Measurements from ENCODE around the gene SORL1.
"Not testable (repeated sequence)": the region's sequence is repeated elsewhere in the genome, so short reads cannot be mapped to it uniquely, and the experiment has no call there.

Gene SORL1

DNA sequence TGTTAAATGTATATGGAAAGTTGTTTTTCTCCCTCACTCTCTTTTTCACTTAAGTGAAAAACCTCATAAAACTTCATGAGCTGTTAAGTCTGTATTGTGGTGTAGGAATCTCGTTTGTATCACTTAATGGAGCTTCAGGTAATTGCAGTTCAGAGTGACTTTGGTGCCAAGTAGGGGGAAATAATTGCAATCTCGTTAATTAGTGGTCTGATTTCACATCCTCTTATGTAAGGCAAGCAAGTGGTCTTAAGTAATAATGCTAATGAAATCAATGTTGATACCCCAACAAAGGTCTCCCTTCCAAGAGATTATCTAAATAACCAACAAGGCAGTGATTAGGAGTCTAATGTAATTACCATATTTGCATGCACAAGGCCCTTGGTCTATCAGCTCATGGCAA is 174.9 kb downstream of the SORL1 start:
- no peak for DNase-seq (ENCODE audit: low read depth)

DNA sequence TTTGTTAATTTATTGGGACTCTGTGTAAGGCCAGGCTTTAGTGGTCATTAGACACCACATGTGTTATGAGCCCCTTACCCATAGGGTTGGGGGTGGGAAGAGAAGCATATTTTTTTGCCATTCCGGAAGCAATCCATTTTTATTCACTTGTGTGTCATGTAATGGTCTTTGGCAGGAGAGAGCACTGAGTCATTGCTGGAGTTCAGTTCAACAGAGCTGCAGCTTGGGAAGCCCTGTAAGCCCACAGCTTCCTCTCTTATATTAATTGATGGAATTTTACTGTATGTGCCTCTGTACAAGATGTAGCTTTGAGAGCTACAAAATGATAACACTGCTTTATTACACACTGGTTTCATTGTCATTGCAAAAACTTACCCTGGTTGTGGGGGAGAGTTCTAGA is 177.9 kb downstream of the SORL1 start:
- no peak for DNase-seq (ENCODE audit: low read depth)

DNA sequence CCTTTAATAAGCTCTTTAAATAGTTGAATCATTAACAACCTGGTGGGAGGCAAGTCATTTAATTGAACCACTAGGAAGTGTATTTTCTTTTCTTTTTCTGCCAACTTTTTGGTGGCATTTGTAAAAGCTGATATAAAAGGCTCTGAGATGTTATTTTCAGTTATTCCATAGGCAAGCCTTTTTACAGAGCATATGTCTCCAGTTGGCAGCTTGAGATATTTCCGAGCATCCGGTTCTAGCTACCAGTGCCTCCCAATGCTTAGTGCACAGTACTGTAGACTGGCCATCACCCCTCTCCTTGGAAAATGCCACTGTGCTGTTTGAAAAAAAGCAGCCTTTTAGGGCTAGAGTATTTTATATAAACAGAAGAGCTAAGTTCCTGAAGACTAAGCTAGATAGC is 179.3 kb downstream of the SORL1 start:
- DNase-seq (ENCODE audit: low read depth): no peak

DNA sequence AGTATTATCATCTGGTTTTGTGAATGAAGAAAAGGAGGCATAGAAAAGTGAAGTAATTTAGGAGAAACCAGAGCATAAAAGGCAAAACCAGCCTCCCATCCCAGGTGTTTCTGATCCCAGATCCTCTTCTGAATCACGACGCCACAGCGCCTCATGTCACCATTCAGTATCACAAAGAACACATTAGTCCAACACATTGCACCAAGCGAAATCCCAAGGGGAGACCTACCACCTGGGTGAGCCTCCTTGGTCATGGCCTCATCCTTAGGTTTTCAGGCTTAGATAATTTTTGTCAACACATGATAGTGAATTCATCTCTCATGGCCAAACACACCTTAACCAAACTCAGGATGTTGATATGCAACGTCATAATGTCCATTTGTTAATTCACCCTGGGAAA is 182.2 kb downstream of the SORL1 start:
- DNase-seq (ENCODE audit: low read depth): no peak

DNA sequence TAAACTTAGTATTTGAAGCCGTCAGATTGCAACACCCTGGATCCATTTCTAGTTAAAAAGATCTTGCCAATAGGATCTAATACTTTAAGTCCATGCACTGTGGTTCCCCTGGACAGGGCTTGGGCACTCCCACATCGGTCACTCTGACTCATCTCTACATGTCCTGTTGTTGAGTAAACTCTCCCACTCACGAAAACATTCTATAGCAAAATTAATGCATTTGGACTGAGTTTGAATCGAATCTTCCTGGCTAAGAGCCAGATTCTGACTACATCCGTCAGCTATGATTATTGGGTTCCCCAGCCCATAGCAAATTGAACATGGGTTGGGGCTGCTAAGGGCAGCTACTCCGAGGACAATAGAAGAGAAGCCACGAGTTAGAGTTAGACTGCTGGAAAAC is 182.8 kb downstream of the SORL1 start:
- DNase-seq (ENCODE audit: low read depth): no peak

DNA sequence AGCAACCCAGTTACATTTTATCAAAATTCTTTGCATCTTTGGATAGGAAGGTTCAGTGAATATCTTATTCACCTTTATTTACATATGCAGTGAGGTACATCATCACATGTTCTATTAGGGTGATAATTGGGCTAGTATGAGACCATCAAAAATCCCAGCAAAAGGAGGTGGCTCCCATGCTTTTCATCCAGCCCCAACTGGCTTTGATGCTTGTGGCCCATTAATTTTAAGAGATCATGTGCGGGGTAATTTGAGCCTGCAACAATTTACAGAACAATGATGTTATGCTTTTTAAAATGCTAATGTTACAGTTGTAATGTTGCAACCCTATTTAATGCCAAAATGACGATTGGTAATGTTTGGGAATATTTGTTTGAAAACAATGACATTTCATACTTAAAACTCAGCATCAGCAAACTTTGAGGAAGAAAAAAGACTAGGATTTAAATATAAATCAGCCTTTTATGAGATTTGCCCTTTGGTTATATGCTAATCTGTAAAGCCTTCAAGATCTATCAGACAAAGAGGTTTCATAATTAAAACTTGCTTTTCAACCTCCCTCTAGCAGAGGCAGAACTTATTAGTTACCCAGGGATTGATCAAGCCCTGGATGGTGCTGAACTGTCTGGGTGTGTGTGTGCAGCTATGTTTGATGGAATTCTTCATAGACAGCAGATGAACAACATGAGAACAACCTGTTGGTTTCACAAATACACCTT is 184.1 kb downstream of the SORL1 start:
- DNase-seq (ENCODE audit: low read depth): no peak

DNA sequence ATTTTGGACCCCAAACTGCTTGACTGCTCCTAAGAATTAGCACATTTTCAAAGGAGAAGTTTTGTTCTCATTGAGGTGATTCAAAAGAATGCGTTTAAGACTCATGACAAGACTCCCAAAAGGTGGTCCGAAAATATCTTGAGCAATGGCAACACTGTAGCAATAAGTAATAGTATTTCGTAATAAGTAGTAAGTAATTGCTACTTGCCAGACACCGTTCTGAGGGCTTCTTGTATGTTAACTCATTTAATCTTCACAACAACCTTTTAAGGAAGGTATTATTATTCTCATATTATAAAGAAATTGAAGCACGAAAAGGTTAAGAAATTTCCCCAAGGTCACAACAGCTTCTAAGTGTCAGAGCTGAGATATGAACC is 184.7 kb downstream of the SORL1 start:
- no peak for DNase-seq (ENCODE audit: low read depth)

DNA sequence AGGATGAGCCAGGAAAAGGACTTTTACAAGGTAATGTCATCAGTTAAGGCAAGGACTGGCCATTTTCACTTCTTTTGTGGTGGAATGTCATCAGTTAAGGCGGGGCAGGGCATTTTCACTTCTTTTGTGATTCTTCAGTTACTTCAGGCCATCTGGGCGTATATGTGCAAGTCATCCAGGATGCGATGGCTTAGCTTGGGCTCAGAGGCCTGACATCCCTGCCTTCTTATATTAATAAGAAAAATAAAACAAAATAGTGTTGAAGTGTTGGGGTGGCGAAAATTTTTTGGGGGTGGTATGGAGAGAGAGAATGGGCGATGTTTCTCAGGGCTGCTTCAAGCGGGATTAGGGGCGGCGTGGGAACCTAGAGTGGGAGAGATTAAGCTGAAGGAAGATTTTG is 185.5 kb downstream of the SORL1 start:
- DNase-seq (ENCODE audit: low read depth): not testable (repeated sequence)

DNA sequence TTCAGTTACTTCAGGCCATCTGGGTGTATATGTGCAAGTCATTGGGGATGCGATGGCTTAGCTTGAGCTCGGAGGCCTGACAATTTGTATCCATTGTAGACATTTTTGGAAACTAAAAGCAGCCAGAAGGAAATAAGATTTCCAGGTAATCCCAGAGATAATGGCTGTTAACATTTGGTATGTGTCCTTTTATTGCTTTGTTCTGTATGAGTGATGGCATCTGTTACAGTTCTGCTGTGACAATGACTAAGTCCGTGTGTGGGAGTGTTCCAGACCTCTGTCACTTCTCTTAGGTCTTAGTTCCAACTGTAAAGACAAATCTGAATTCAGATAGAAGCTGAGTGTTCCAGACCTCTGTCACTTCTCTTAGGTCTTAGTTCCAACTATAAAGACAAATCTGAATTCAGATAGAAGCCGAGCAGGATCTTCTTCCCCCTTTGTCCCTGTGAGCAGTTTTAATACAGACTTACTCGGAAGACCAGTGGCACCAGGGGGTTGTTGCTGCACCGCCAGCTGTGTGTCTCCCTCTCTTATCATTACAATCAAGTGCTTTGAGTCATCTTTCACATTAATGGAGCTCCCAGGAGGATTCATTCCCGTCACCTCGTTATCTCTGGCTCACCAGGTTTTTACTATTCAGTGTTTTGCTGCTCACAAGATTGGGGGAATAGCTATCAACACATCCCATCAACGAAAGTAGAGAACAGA is 191.5 kb downstream of the SORL1 start:
- no peak for DNase-seq (ENCODE audit: low read depth)

DNA sequence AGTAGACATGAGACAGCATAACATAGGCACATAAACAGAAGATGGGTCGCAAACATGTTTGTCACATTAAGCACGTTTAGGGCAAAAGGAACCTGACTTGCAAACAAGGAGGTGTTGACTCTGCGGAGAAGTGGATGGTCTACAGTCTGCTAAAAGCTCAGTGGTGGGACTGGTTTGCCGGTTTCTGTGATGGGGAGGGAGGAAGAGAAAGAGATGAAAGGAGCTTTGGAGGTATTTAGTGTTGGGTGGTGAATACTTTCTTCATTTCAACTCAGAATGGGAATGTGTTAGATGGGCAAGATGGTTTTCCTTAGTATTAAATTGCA is 192.0 kb downstream of the SORL1 start:
- no peak for DNase-seq (ENCODE audit: low read depth)

DNA sequence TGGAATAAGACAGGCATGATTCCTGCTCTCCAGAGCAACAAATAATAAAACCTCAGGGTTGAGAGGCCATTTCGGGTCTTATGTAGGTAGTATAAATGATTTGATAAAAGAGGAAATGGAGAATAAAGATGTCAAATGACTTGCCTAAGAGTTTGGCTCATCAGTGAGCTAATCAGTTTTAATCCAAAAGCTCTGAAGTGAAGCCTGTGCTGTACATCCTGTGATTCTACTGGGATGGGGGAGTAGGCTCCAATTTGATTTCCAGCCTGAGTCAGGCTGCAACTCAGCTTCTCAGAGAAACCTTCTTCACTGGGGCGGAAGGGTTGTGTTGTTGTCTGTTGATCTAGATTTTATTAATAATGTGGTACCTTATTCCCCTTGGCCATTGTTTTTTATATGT is 192.9 kb downstream of the SORL1 start:
- DNase-seq (ENCODE audit: low read depth): no peak

DNA sequence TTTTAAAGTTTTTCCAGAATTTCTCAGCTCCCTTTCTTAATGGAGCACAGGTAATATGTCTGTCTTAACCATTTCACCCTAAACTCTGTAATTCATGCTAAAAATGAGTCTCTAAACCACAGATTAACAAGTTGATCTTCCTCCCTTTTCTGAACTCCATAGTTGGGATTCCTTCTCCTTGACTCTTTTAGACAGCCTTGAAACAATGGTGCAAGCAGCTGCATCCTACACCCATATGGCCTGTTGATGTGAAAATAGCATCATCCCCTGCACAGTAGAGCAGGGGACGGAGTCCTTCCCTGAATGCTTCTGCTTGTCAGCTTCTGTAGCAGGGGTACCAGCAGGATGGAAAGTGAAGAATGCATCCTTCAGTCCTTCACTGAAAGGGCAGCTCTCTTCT is 193.5 kb downstream of the SORL1 start:
- DNase-seq (ENCODE audit: low read depth): no peak

DNA sequence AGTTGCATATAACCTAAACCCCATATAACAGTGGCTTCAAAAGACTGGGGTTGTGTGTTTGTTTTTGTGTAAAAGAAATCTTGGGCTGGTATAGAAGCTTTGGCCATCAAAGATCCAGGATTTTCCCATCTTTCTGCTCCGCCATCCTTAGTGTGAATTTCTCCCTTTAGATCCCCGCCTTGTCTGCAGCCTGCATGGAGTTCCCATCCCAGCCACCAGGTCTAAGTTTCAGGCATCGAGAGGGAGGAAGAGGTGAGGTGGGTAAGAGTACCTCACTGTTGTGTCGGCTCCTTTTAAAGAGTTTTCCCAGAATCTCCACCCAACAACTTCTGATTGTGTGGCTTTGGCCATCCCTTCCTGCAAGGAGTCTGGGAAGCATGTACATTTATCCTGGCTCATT is 196.2 kb downstream of the SORL1 start:
- DNase-seq (ENCODE audit: low read depth): no peak

DNA sequence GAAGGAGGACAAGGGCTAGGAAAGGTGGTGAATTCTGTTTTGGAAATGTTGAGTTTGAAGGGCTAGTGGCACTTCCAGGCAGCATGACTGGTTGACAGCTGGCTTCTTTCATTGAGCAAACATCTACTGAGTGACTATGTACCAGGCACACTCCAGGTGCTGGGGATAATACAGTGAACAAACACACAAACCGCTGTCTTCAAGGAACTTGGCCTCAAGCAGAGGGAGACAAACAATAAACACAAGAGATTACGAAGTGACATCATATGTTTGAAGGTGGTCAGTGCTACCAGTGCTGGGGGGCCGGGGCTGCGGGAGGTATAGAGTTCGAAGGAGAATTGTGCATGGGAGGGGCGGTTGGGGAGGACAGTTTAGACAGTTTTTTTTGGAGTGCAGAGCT is 197.7 kb downstream of the SORL1 start:
- no peak for DNase-seq (ENCODE audit: low read depth)

DNA sequence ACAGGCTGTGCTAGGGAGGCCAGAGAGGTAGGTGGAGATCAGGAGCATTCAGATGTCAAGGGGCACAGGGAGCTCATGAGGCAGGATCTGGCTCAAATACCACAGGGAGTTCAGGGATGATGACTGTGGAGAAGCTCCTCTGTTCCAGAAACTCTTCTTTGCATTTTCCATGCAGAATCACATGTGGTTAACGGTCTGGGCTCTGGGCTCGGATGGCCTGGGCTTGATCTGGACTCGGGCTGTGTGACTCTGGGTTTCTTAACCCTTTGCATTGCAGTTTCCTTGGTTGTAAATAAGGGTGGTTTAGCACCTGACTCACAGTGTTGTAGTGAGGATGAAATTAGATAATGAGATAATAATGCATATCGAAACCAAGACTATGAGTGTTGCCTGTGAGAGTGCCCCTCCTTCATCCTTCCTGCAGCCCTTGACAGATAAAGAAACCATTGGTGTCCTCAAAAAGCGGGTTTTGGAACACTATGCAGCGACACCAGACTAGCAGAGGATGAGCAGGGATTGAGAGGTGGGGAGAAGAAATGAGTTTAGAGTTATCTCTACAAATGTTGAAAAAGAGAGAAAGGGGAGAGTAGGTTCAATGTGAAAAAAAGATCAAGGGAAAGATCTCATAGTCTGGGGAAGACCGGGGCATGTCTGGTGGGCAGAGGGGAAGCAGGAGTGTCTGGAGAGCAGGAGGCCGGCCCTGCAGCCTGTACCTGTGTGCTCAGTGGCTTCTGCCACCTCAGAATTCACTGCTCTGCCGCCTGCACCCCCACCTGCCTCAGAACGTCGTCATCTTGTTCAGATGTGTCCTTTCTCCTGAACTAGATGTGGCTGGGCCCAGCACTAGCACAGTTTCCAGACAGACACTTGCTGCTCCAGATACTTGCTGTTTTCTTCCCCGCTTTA is 198.5 kb downstream of the SORL1 start:
- no peak for DNase-seq (ENCODE audit: low read depth)

DNA sequence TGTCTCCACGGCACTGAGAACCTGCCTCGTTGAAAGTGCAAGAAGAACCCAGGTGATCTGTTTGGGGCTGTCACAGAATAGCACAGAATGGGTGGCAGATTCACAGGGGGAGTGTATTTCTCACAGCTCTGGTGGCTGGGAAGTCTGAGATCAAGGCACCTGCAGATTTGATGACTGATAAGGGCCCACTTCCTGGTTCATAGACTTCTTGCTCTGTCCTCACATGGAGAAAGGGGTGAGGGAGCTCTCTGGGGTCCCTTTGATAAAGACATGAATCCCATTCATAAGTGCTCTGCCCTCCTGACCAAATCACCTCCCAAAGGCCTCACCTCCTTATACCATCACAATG is 199.1 kb downstream of the SORL1 start:
- no peak for DNase-seq (ENCODE audit: low read depth)

DNA sequence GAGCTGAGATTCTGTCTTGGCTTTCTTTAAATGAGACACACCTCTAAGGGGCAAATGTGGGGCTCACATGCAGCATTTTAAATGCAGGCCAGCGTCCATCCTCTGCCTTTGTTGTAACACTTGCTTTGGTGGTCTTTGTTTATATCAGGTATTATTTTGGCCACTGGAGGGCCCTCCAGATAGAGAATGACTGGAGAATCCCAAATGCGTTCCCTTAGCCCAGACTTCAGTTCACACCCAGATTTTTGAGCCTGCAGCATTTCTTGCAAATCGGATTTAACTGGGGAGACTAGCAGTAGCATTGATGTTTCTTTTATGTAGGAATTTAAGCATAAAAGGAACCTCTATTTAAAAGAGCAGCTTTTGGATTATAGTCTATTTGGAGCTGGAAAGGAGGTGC is 200.9 kb downstream of the SORL1 start:
- DNase-seq (ENCODE audit: low read depth): no peak

DNA sequence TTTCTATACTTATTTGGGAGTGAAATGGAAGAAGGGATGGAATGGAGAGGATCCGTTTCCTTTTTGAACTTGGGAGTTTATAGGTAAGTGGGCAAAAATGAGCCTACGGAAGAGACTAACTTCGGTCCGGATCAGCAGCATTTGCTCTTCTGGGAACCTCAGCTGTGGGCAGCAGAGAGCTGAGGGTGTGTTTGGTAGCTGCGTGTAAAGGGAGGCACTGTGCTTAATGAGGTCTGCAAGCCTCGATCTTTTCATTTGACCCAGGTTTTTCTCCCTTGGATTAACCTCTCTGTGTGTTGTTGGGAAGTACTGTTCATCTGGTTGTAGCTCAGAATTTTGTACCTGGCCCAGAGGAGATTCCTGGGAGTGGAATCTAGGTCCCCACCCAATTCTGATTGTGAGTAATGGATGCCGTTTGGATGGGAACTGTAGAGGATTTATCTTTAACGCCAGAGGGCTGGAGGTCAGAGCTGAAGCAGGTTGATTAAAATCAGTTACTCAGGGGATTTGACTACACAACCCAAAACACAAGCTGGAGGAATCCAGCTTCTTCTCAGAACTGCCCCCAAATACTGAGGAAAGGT is 202.2 kb downstream of the SORL1 start:
- DNase-seq (ENCODE audit: low read depth): no peak

DNA sequence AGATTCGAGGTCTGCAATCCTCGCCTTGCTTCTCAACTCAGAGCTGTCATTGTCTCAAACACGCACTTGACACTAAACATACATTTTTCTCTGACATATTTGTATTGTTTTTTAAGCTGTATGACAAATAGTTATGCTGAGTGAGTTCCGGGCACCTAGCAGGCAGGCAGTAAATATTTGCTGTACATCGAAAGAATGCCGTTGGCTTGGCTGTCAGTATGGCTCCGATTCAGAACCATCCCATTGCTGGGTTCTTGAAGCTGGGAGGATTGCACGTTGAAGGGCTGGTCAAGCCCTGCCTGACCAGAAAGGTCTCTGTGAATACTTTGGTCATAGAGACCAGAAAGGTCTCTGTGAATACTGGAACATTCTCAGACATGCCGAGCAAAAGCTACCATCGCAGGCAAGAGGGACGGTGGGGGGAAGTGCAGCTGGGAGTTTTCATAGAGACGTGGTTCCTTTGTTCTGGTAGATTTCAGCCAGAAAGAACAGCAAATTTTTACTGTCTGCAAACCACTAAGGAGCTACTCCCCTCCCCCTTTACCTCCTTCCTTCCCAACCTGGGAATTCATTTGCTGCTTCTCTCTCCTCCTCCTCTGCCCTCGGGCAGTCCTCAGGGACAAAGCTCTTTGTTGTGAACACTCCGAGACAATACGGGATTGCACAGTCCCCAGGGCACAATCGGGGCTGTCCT is 202.9 kb downstream of the SORL1 start:
- no peak for DNase-seq (ENCODE audit: low read depth)

DNA sequence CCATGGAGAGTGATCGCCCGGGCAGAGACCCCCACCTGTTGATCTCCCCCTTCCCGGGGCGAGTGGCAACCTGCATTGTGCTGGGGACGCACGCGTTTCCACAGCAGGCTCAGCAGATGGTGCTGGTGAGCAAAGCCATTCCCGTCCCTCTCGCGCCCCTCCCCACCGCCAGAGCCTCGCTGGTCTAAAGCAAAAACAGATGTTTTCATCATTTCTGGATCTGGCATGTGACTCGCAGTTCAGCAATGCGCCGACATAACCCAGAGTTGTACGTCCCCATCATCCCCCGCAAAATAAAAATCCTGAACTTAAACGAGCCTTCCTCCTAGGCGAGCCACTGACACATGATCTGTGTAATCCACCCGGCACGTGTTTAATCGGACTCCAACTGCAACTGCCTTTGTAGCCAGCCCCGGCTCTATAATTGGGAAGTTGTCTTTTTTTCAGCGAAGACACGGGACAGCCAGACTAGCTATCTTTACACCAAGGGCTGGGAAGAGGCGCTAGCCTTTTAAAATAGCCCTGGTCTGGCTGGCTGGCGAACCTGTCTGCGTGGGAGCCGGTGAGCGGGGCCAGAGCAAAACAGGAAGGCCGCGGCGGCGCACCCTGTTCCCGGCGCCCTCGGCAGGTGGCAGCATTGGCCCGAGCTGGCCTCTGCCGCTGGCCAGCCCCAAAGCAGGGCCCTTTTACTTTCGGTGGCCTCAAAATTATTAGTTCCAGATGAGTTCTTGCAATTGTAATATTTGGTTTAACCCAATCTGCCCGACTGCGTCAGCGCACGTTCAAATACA is 203.6 kb downstream of the SORL1 start:
- DNase-seq (ENCODE audit: low read depth): peak; percentile 33

DNA sequence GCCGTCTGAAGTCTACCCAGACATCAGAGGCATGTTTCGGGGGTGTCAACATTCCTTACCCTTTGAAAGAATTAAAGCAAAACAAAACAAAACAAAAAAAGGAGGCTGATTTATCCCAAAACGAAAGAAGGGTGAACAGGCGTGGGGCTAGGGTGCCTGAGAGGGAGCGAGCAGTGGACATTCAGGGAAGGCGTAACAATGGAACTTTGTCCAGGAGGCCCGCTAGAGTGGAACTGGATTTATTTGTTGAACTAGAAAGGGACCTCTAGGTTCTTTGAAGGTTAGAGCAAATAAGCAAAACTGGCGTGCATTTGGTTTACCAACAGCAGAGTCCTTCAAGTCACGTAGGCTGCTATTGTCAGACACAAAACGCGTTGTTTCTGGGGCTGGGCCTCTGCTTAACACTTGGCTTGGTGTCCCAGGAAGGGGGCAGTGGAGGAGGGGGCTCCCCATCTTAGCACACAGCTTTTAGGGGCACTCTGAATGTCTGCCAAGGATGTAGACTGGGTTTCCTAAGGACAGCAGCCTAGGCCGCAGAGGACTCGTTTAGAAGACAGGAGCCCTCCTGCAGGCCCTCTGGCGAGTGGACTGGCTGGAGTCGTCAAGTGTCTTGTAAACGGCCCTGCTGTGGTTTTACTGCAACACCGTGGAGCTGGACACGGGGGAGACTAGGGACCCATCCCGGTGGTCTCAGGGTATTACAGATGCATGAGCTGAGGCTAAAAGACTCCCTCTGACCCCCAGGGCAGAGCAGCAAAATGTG is 204.4 kb downstream of the SORL1 start:
- no peak for DNase-seq (ENCODE audit: low read depth)
